NCI-H226 (cell line): ENCODE data around the gene POP7.
A peak's percentile ranks its signal among the peaks of the same experiment; 100 is the strongest.
"Not testable (repeated sequence)": the region's sequence is repeated elsewhere in the genome, so short reads cannot be mapped to it uniquely, and the experiment has no call there.

Experiments
- DNase-seq: peaks from one replicate; pipeline ENCODE4 v3.0.0-alpha.2; 2015

POP7 gene

DNA sequence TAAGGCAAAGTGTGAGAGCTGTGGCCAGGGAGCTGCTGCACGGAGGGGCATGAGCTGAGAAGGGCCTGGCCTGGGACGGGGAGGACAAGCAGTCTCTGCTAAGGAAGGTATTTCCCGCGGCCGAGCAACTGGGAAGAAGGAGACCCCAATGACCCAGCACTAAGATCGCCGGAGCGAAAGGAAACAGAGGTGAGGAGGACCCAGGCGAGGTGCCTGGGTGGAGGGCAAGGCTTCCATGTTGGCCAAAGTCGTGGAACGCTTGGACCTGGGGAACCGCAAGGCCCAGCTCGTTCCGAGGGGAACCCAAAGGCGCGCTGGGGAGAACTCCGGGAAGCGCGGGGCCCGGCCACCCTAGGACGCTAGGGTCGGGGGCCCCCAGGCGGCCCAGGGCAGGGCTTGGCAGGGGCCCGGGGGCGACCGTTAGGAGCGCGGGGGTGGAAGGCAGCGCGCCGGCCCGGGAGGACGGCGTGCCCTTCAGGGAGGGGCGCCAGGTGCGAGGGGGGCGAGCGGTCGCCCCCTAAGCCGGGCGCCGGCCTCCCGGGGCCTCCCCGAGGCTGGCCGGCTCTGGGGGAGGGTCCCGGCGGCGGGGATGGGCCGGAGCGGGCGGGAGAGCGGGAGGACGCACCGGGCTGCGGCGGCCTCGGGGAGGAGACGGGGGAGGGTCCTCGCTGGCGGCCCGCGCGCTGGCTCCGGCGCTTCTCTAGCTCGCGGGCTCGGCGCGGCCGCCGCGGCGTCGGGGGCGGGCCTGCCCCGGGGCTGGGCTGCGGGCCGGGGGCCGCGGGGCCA, 12.4 kb upstream of the POP7 start:
- no peak for DNase-seq

DNA sequence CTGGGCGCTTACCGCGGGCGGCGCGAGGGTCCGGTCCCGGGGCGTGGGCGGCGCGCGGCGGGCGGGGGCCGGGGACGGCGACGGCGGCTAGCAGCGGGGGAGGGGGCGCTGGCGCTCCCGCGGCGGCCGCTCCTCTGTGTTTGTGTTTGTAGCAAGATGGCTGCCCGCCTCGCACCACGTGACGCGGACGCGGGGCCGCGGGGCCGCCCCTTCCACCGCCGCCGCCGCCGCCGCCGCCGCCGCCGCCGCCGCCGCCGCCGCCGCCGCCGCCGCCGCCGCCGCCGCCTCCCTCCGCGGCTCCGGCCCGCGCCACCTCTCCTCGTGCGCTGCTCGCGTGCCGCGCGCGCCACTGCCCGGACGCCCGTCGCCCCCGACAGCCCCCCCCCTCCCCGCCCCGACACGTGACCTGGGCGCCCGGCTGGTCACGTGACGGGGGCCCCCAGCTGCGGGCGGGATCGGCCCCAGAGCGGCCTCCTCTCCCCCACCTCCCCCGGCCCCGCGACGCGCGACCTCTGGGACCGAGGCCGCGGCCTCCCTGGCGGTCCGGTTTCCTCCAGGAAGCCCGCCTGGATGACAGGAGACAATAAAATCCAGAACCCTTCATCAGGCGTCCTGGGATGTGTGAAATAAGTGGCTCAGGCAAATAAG, 11.7 kb upstream of the POP7 start, which contains the start of gene GIGYF1:
Gene GIGYF1 (minus strand): TSS at position 153 of the 648 bp plus-strand sequence. CDS start 6,012 bp downstream, outside the sequence.
- DNase-seq: peak; percentile 51

DNA sequence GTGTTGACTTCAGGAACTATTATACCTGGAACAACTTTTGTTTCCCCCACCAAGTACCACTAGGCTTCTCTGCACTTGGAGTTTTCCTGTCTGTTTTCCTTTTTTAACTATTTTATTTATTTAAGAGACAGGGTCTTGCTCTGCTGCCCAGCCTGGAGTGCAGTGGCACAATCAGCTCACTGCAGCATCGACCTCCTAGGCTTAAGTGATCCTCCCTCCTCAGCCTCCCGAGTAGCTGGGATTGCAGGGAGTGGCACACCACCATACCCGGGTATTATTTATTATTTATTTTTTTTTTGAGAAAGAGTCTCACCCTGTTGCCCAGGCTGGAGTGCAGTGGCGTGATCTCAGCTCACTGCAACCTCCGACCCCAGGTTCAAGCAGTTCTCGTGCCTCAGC, 9.8 kb upstream of the POP7 start:
- DNase-seq: no peak

GRCh38 chr7:100699018-100699417, 6.9 kb upstream of the POP7 start:
- DNase-seq: no peak

GRCh38 chr7:100701089-100701488, 4.8 kb upstream of the POP7 start:
- not testable (repeated sequence) for DNase-seq

- DNase-seq: peak; percentile 44
Measured at GRCh38 chr7:100705320-100705752, 585 bp upstream of the POP7 start.

DNA sequence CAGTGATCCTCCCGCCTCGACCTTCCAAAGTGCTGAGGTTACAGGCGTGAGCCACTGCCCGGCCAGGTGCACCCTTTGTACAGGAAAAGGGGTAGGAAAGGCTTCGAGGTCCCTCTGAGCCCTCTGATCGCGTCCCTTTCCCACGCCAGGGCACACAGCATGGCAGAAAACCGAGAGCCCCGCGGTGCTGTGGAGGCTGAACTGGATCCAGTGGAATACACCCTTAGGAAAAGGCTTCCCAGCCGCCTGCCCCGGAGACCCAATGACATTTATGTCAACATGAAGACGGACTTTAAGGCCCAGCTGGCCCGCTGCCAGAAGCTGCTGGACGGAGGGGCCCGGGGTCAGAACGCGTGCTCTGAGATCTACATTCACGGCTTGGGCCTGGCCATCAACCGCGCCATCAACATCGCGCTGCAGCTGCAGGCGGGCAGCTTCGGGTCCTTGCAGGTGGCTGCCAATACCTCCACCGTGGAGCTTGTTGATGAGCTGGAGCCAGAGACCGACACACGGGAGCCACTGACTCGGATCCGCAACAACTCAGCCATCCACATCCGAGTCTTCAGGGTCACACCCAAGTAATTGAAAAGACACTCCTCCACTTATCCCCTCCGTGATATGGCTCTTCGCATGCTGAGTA, 871 bp downstream of the POP7 start:
- no peak for DNase-seq

- no peak for DNase-seq
Measured at GRCh38 chr7:100708395-100708794, 2.5 kb downstream of the POP7 start.

DNA sequence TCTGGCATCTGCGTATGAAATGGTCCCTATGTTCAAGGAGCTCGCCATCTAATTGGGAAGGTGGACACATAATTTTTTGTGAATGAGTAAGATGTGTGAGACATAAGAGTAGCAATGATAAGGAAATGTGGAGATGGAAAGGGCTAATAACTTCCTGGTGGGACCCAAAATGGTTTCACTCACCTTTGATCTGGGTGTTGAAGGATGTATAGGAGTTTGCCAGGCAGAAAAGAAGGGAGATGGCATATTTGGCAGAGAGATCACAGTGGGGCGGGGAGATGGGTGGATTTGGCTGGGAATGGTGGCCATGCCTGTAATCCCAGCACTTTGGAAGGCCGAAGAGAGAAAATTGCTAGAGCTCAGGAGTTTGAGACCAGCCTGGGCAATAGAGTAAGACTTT, 4.5 kb downstream of the POP7 start:
- DNase-seq: no peak

DNA sequence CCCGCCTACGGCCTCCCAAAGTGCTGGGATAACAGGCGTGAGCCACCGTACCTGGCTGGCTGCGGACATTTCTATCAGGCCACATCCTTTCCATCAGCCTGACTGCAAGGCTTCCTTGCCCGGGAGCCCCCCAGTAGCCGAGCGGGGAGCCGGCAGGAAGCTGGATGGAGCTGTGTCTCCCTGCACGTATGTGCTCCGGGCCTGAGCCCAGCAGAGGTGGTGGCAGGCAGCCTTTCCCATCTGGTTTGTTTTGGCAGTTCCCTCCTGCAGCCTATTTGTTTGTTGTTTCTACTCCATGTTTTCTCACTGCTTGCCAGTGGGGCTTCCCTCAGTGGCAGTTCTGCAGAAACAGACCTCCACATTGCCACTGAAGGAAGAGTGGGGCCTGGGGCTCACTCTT, 5.4 kb downstream of the POP7 start:
- no peak for DNase-seq

- no peak for DNase-seq
Measured at GRCh38 chr7:100714725-100715124, 8.8 kb downstream of the POP7 start.

- DNase-seq: not testable (repeated sequence)
Measured at GRCh38 chr7:100717073-100717472, 11.2 kb downstream of the POP7 start.

GRCh38 chr7:100719523-100720278, 13.8 kb downstream of the POP7 start:
- DNase-seq: no peak

DNA sequence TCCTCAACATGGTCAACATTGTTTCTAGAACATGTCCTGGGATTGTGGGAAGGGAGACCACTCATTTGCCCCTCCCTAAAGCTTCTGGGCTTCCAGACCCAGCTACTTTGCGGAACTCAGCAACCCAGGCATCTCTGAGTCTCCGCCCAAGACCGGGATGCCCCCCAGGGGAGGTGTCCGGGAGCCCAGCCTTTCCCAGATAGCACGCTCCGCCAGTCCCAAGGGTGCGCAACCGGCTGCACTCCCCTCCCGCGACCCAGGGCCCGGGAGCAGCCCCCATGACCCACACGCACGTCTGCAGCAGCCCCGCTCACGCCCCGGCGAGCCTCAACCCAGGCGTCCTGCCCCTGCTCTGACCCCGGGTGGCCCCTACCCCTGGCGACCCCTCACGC, 14.4 kb downstream of the POP7 start, which contains the start of gene EPO:
Gene EPO (plus strand): TSS at position 190 of the 392 bp plus-strand sequence. CDS start 513 bp downstream, outside the sequence.
- no peak for DNase-seq

DNA sequence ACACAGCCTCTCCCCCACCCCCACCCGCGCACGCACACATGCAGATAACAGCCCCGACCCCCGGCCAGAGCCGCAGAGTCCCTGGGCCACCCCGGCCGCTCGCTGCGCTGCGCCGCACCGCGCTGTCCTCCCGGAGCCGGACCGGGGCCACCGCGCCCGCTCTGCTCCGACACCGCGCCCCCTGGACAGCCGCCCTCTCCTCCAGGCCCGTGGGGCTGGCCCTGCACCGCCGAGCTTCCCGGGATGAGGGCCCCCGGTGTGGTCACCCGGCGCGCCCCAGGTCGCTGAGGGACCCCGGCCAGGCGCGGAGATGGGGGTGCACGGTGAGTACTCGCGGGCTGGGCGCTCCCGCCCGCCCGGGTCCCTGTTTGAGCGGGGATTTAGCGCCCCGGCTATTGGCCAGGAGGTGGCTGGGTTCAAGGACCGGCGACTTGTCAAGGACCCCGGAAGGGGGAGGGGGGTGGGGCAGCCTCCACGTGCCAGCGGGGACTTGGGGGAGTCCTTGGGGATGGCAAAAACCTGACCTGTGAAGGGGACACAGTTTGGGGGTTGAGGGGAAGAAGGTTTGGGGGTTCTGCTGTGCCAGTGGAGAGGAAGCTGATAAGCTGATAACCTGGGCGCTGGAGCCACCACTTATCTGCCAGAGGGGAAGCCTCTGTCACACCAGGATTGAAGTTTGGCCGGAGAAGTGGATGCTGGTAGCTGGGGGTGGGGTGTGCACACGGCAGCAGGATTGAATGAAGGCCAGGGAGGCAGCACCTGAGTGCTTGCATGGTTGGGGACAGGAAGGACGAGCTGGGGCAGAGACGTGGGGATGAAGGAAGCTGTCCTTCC, 15.0 kb downstream of the POP7 start:
- DNase-seq: no peak

- DNase-seq: no peak
Measured at GRCh38 chr7:100721505-100721812, 15.5 kb downstream of the POP7 start.

- no peak for DNase-seq
Measured at GRCh38 chr7:100722480-100723212, 16.7 kb downstream of the POP7 start.

GRCh38 chr7:100723732-100724275, 17.9 kb downstream of the POP7 start:
- no peak for DNase-seq

- not testable (repeated sequence) for DNase-seq
Measured at GRCh38 chr7:100724364-100724763, 18.4 kb downstream of the POP7 start.

GRCh38 chr7:100726996-100727761, 21.3 kb downstream of the POP7 start:
- DNase-seq: no peak
